Endothelial cell of umbilical vein (primary cell): ENCODE data around the gene TMCO2. TPM values are rescaled to one million over a fixed set of nuclear protein-coding genes. Genes with fewer than 3 reads are reported as not detected.
"Not testable (repeated sequence)": the region's sequence is repeated elsewhere in the genome, so short reads cannot be mapped to it uniquely, and the experiment has no call there.

Experiments
- BruUV-seq: library from RNA; stranded (reverse); fragments of 400-500 nt; replicated peaks from 2 replicates; lab custom pipeline; 2021; lab: Mats Ljungman, UMichigan
- CTCF ChIA-PET: fragments of 300-600, 350-600 bp; sonication (Branson Sonifier 250); formaldehyde crosslinking; loops from one replicate; lab custom pipeline; 2021; ENCODE audit warnings: antibody characterized with exemption, inconsistent platforms; lab: Charles Lee
- POLR2A ChIA-PET: fragments of 300-600, 350-600 bp; sonication (Branson Sonifier 250); formaldehyde crosslinking; loops from one replicate; lab custom pipeline; 2021; ENCODE audit warnings: antibody characterized with exemption, inconsistent platforms; lab: Charles Lee
- DNase-seq: peaks from one replicate; pipeline ENCODE4 v3.0.0-alpha.2; 2011; ENCODE audit warnings: low read depth, low spot score
- FAIRE-seq: peaks from 2 replicates; lab custom pipeline; 2011; peaks lifted over from hg19 to GRCh38; lab: Jason Lieb, UNC
- H2AFZ ChIP-seq: 2 replicates; pipeline ENCODE4 v1.6.0; 2012; ENCODE audit warnings: low read depth, low read length, control low read depth, inconsistent platforms
- H3K27ac ChIP-seq: 2 replicates; pipeline ENCODE4 v1.5.1; 2011; ENCODE audit warnings: low read depth, mild to moderate bottlenecking, control low read depth, low read length, moderate library complexity; ENCODE audit not compliant: insufficient read depth
- H3K27me3 ChIP-seq, 2 experiments: 2 replicates each; pipeline versions ENCODE4 v1.6.0 to v1.6.1; 2011; ENCODE audit warnings: low read length in 2 of 2, mixed read lengths in 1 of 2; ENCODE audit not compliant: control insufficient read depth in 2 of 2, insufficient read depth in 2 of 2
- H3K36me3 ChIP-seq, 2 experiments: 2 replicates in 1 of 2; 3 replicates in 1 of 2; pipeline ENCODE4 v1.5.1; 2011; ENCODE audit warnings: low read length in 2 of 2, mild to moderate bottlenecking in 1 of 2, moderate library complexity in 1 of 2; ENCODE audit not compliant: control insufficient read depth in 2 of 2, insufficient read depth in 2 of 2; ENCODE audit errors: extremely low read depth in 1 of 2
- H3K4me1 ChIP-seq: 3 replicates; pipeline ENCODE4 v1.5.1; 2011; ENCODE audit warnings: mild to moderate bottlenecking, low read length; ENCODE audit not compliant: control insufficient read depth, insufficient read depth; ENCODE audit errors: extremely low read depth
- H3K4me2 ChIP-seq: 2 replicates; pipeline ENCODE4 v1.6.1; 2011; ENCODE audit warnings: low read length, control low read depth, mixed read lengths; ENCODE audit not compliant: insufficient read depth
- H3K4me3 ChIP-seq, 3 experiments: fragments of 200-600 bp in 1 of 3; sonication (generic), shearing (Covaris generic) in 1 of 3; replicated peaks in 1 of 3; 2 replicates each; pipeline ENCODE4 v1.5.1; 2011 to 2016; ENCODE audit warnings: control low read depth in 3 of 3, low read length in 3 of 3, mild to moderate bottlenecking in 2 of 3, inconsistent platforms in 1 of 3, low read depth in 1 of 3, moderate library complexity in 1 of 3; ENCODE audit not compliant: insufficient read depth in 1 of 3
- H3K79me2 ChIP-seq: 2 replicates; pipeline ENCODE4 v1.6.0; 2012; ENCODE audit warnings: low read length, inconsistent platforms; ENCODE audit not compliant: control insufficient read depth, insufficient read depth
- H3K9ac ChIP-seq: replicated peaks from 2 replicates; pipeline ENCODE3; 2011; ENCODE audit warnings: low read length, control low read depth; ENCODE audit not compliant: insufficient read depth; ENCODE audit errors: extremely low read depth
- H3K9me1 ChIP-seq: replicated peaks from 3 replicates; pipeline ENCODE4 v1.6.0; 2011; ENCODE audit warnings: mild to moderate bottlenecking, low read length; ENCODE audit not compliant: control insufficient read depth, insufficient read depth; ENCODE audit errors: extremely low read depth
- H3K9me3 ChIP-seq: replicated peaks from 2 replicates; pipeline ENCODE4 v1.5.1; 2012; ENCODE audit warnings: low read length, inconsistent platforms; ENCODE audit not compliant: control insufficient read depth, insufficient read depth
- H4K20me1 ChIP-seq: replicated peaks from 2 replicates; pipeline ENCODE3; 2011; ENCODE audit warnings: mild to moderate bottlenecking, low read length; ENCODE audit not compliant: control insufficient read depth, insufficient read depth; ENCODE audit errors: extremely low read depth
- EZH2 ChIP-seq: IDR thresholded peaks from 2 replicates; pipeline ENCODE4 v1.6.1; 2012; ENCODE audit warnings: borderline replicate concordance, low read depth, mild to moderate bottlenecking, moderate library complexity, low read length, inconsistent platforms; ENCODE audit not compliant: severe bottlenecking
- FOS ChIP-seq: IDR thresholded peaks from 2 replicates; pipeline ENCODE4 v1.6.1; 2011; ENCODE audit warnings: mild to moderate bottlenecking, low read length, moderate library complexity, borderline replicate concordance; ENCODE audit not compliant: insufficient read depth
- GATA2 ChIP-seq: IDR thresholded peaks from 2 replicates; pipeline ENCODE4 v1.7.0; 2011; ENCODE audit warnings: low read depth, mild to moderate bottlenecking, moderate library complexity, mixed read lengths, low read length; ENCODE audit not compliant: insufficient read length, insufficient read depth
- JUN ChIP-seq: IDR thresholded peaks from 2 replicates; pipeline ENCODE4 v1.6.1; 2011; ENCODE audit warnings: borderline replicate concordance, low read depth; ENCODE audit not compliant: insufficient read length, insufficient read depth
- MYC ChIP-seq: IDR thresholded peaks from one replicate; pipeline ENCODE4 v1.6.1; 2011; ENCODE audit warnings: mild to moderate bottlenecking, low read depth, low read length
- POLR2A ChIP-seq: IDR thresholded peaks from 2 replicates; pipeline ENCODE4 v1.6.1; 2012; ENCODE audit warnings: low read depth, mild to moderate bottlenecking, control low read depth, low read length
- POLR2AphosphoS5 ChIP-seq: IDR thresholded peaks from 2 replicates; pipeline ENCODE4 v1.6.1; 2012; ENCODE audit warnings: low read depth, mild to moderate bottlenecking, control low read depth, low read length, moderate library complexity; ENCODE audit not compliant: insufficient read depth
- dilution Hi-C: fragments of 300-500 bp; cut with MboI; formaldehyde crosslinking; loops from one replicate; pipeline ENCODE4 v1.15.0; 2019; ENCODE audit warnings: low sequenced_read_pairs; ENCODE audit not compliant: extremely low pct_ligation_motif_present
- intact Hi-C: fragments of 100-400 bp; cut with micrococcal nuclease; formaldehyde crosslinking; loops from one replicate; pipeline ENCODE4 v1.10.0; 2022
- polyA plus RNA-seq, 4 experiments: library from polyadenylated mRNA; depleted of rRNA in 3 of 4; stranded (reverse) in 3 of 4; unstranded in 1 of 4; fragments of >200 nt; gene quantifications; 2 replicates each; pipeline versions ENCODE4 v1.2.1 to v1.2.3, GENCODE V29; 2011 to 2012; ENCODE audit warnings: missing spikeins in 1 of 4
- total RNA-seq: library from RNA; stranded (reverse); gene quantifications from 2 replicates; pipeline ENCODE4 v1.2.3, GENCODE V29; 2021
- TF ChIP-seq, protein P1 (sequence below): IDR thresholded peaks from 2 replicates; pipeline ENCODE4 v1.6.1; 2011; ENCODE audit not compliant: insufficient read depth, insufficient read length
- TF ChIP-seq, protein P2 (sequence below), 2 donors: IDR thresholded peaks; 1 replicate in 1 of 2; 2 replicates in 1 of 2; pipeline ENCODE4 v1.5.1; 2011; ENCODE audit warnings: low read length in 2 of 2, mild to moderate bottlenecking in 2 of 2, moderate library complexity in 2 of 2, control low read depth in 1 of 2, inconsistent platforms in 1 of 2, low read depth in 1 of 2; ENCODE audit not compliant: insufficient read depth in 1 of 2; ENCODE audit errors: extremely low read depth in 1 of 2

TMCO2 gene
- total and polyA plus RNA-seq, 2 donors (not counting 3 experiments of a cell fraction or from before 2014, with no cell fraction given) = not detected

DNA sequence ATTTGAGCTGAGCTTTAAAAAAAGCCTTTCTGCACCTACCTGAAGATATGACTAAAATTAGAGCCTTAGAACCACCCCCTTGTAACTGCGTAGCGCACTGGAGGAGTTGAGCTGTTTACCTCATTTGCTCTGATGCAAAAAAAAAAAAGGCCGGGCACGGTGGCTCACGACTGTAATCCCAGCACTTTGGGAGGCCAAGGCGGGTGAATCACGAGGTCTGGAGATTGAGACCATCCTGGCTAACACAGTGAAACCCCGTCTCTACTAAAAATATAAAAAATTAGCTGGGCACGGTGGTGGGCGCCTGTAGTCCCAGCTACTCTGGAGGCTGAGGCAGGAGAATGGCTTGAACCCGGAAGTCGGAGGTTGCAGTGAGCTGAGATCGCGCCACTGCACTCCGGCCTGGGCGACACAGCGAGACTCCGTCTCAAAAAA is 26.2 kb upstream of the TMCO2 start:
- H3K4me2 ChIP-seq, H3K4me3 ChIP-seq, H3K36me3 ChIP-seq, BruUV-seq, H3K4me1 ChIP-seq, H2AFZ ChIP-seq, H3K9me1 ChIP-seq, H4K20me1 ChIP-seq, H3K27me3 ChIP-seq, H3K9me3 ChIP-seq, H3K27ac ChIP-seq, H3K79me2 ChIP-seq, POLR2A ChIA-PET, DNase-seq, dilution Hi-C loops, intact Hi-C loops, H3K9ac ChIP-seq, FAIRE-seq: not testable (repeated sequence)
- CTCF ChIA-PET = interaction anchor here (1.0 to 1.6 kb wide), 5 partner anchors 14 to 183 kb away, joined by 3 to 5 read pairs (median 5); no protein-coding TSS in a partner anchor

DNA sequence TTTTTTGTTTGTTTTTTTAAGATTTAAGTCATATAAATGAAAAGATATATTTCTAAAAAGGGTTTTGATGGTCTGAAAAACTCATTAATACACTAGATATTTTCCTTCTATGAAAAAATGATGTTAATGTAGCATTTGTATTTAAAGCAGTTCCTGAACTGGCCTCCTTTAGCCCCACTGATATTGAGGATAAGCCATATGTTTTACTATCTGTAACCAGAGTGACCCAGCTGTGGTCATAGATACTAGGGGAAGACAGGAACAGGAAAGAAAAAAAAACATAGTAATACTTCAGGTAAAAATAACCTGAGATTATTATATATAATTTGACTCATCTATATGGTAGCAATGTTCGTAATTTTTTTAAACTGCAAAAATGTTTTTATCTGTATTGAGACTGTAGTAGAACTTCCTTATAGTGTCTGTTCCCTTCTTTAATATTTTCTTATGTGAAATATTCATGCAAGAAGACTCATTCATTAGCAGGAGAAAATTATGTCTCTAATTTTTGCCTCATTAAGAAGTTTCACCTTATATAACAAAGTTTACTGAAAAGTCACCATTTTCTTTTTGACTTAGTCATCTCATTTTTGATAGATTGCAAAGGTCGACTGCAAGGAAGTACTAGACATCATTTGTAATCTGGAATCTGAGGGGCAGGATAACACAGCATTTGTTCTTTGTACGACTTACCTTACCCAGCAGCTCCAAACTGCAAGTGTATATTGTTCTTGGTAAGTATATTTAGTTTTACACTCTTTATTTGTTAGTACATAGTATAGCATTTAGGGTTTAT is 25.6 kb upstream of the TMCO2 start:
- ChIA-PET CTCF (interaction anchor here (1.0 to 1.6 kb wide), 3 partner anchors 39 to 182 kb away, joined by 3 to 5 read pairs (median 5); no protein-coding TSS in a partner anchor), POLR2A (no interaction called here)
- no peak for TF ChIP-seq POLR2AphosphoS5
- no peak for TF ChIP-seq FOS
- no peak for TF ChIP-seq POLR2A
- TF ChIP-seq JUN = no peak
- no peak for TF ChIP-seq EZH2
- TF ChIP-seq, protein P1, sequence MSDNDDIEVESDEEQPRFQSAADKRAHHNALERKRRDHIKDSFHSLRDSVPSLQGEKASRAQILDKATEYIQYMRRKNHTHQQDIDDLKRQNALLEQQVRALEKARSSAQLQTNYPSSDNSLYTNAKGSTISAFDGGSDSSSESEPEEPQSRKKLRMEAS = no peak
- no peak for TF ChIP-seq MYC
- TF ChIP-seq, protein P2, sequence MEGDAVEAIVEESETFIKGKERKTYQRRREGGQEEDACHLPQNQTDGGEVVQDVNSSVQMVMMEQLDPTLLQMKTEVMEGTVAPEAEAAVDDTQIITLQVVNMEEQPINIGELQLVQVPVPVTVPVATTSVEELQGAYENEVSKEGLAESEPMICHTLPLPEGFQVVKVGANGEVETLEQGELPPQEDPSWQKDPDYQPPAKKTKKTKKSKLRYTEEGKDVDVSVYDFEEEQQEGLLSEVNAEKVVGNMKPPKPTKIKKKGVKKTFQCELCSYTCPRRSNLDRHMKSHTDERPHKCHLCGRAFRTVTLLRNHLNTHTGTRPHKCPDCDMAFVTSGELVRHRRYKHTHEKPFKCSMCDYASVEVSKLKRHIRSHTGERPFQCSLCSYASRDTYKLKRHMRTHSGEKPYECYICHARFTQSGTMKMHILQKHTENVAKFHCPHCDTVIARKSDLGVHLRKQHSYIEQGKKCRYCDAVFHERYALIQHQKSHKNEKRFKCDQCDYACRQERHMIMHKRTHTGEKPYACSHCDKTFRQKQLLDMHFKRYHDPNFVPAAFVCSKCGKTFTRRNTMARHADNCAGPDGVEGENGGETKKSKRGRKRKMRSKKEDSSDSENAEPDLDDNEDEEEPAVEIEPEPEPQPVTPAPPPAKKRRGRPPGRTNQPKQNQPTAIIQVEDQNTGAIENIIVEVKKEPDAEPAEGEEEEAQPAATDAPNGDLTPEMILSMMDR (IDR thresholded peaks at IDR 0.05; ENCODE audit: extremely low read depth in 1 of 2, insufficient read depth in 1 of 2, low read depth in 1 of 2, low read length in 2 of 2) = no peak
- no peak for TF ChIP-seq GATA2
- Histone ChIP-seq H3K4me1 (no peaks in the 10 kb centered on the region), H3K36me3 (no peaks in the 10 kb centered on the region), H4K20me1 (no peaks in the 10 kb centered on the region), H3K4me2 (no peak overlapping the region), H3K27ac (no peak overlapping the region), H3K79me2 (no peaks in the 10 kb centered on the region), H3K9me3 (no peaks in the 10 kb centered on the region), H2AFZ (no peak overlapping the region), H3K27me3 (no peaks in the 10 kb centered on the region), H3K4me3 (no peak overlapping the region), H3K9me1 (no peaks in the 10 kb centered on the region), H3K9ac (no peak overlapping the region)
- intact Hi-C loops (no loop called here), dilution Hi-C loops (no loop called here)
- FAIRE-seq (no peak), DNase-seq (no peak)
- no TSS peak for BruUV-seq
